ENCODE results near the gene UMAD1. TPM values are rescaled to one million over a fixed set of nuclear protein-coding genes. Genes with fewer than 3 reads are reported as not detected.

The UMAD1 gene
- total and polyA plus RNA-seq, 2 donors (not counting 3 experiments of a cell fraction or from before 2014, with no cell fraction given), result 5.6 to 6.6 TPM

DNA sequence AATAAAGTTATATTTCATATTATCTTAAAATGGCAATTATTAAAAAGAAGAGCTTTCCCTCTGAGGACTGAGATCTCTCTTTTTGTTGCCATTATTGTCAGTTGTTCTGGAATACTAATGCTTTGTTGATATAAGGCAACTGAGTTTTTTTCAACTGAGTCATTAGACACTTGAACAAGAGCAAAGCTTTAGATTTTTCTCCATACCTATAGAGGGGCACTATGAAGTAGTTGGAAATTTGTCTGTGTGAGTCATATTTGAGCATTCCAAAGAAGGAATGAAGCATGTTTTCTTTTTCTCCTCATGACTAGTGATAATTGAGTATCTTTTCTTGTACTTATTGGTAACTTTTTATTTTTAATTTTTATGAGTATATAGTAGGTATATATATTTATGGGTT lies 53.3 kb downstream of the UMAD1 start:
- H4K20me1 ChIP-seq (replicated peaks; ENCODE audit: control insufficient read depth, extremely low read depth, insufficient read depth, low read length), result no peaks in the 10 kb centered on the region
- no peaks in the 10 kb centered on the region for H3K27me3 ChIP-seq (ENCODE audit: control insufficient read depth in 2 of 2, insufficient read depth in 2 of 2, low read length in 2 of 2)
- H3K4me3 ChIP-seq (replicated peaks in 1 of 3; ENCODE audit: insufficient read depth in 1 of 3, low read depth in 1 of 3, low read length in 3 of 3), result no peak overlapping the region
- FAIRE-seq, result peak; percentile 59
- POLR2A ChIA-PET, result no interaction called here
- DNase-seq (ENCODE audit: low read depth, low spot score), result peak; percentile 58
- no TSS peak for BruUV-seq (replicated peaks)
- intact Hi-C loops (cut with micrococcal nuclease) (no loop called here), dilution Hi-C loops (cut with MboI; ENCODE audit: extremely low pct_ligation_motif_present, low sequenced_read_pairs) (no loop called here)
- no peaks in the 10 kb centered on the region for H3K79me2 ChIP-seq (ENCODE audit: control insufficient read depth, insufficient read depth, low read length)
- no peak overlapping the region for H3K4me2 ChIP-seq (ENCODE audit: insufficient read depth, low read length)
- H3K4me1 ChIP-seq (ENCODE audit: control insufficient read depth, extremely low read depth, insufficient read depth, low read length), result peaks cover 6% of the 10 kb centered on the region
- CTCF ChIA-PET, result interaction anchor here (0.7 to 11.7 kb wide), 5 partner anchors 9 to 496 kb away, joined by 3 to 121 read pairs (median 4); partner anchors contain the start of gene RPA3
- no peak overlapping the region for H2AFZ ChIP-seq (ENCODE audit: low read depth, low read length)
- no peak overlapping the region for H3K27ac ChIP-seq (ENCODE audit: insufficient read depth, low read depth, low read length)
- H3K9ac ChIP-seq (replicated peaks; ENCODE audit: extremely low read depth, insufficient read depth, low read length), result no peak overlapping the region
- TF ChIP-seq FOS (IDR thresholded peaks at IDR 0.05; ENCODE audit: borderline replicate concordance, insufficient read depth, low read length), result peak; percentile 87
- no peak for TF ChIP-seq POLR2A (IDR thresholded peaks at IDR 0.05; ENCODE audit: low read depth, low read length)
- TF ChIP-seq JUN (IDR thresholded peaks at IDR 0.05; ENCODE audit: borderline replicate concordance, insufficient read depth, insufficient read length, low read depth), result peak; percentile 55
- TF ChIP-seq EZH2 (IDR thresholded peaks at IDR 0.05; ENCODE audit: borderline replicate concordance, low read depth, low read length, severe bottlenecking), result no peak
- no peaks in the 10 kb centered on the region for H3K36me3 ChIP-seq (ENCODE audit: control insufficient read depth in 2 of 2, extremely low read depth in 1 of 2, insufficient read depth in 2 of 2, low read length in 2 of 2)
- H3K9me1 ChIP-seq (replicated peaks; ENCODE audit: control insufficient read depth, extremely low read depth, insufficient read depth, low read length), result no peaks in the 10 kb centered on the region
- no peaks in the 10 kb centered on the region for H3K9me3 ChIP-seq (replicated peaks; ENCODE audit: control insufficient read depth, insufficient read depth, low read length)

DNA sequence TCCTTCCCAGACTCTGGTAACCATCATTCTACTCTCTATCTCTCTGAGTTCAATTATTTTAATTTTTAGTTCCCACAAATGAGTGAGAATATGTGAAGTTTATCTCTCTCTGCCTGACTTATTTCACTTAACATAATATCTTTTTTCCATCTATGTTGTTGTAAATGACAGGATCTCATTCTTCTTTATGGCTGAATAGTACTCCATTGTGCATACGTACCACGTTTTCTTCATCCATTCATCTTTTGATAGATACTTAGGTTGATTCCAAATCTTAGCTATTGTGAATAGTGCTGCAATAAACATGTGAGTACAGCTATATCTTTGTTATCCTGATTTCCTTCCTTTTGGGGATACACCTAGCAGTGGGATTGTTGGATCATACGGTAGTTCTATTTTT lies 54.0 kb downstream of the UMAD1 start:
- FAIRE-seq (no peak), DNase-seq (ENCODE audit: low read depth, low spot score) (no peak)
- Histone ChIP-seq H3K9me1 (replicated peaks; ENCODE audit: control insufficient read depth, extremely low read depth, insufficient read depth, low read length) (no peaks in the 10 kb centered on the region), H4K20me1 (replicated peaks; ENCODE audit: control insufficient read depth, extremely low read depth, insufficient read depth, low read length) (no peaks in the 10 kb centered on the region), H3K9ac (replicated peaks; ENCODE audit: extremely low read depth, insufficient read depth, low read length) (no peak overlapping the region), H3K27ac (ENCODE audit: insufficient read depth, low read depth, low read length) (no peak overlapping the region), H3K36me3 (ENCODE audit: control insufficient read depth in 2 of 2, extremely low read depth in 1 of 2, insufficient read depth in 2 of 2, low read length in 2 of 2) (no peaks in the 10 kb centered on the region), H2AFZ (ENCODE audit: low read depth, low read length) (no peak overlapping the region), H3K79me2 (ENCODE audit: control insufficient read depth, insufficient read depth, low read length) (no peaks in the 10 kb centered on the region), H3K4me1 (ENCODE audit: control insufficient read depth, extremely low read depth, insufficient read depth, low read length) (peaks cover 6% of the 10 kb centered on the region), H3K4me2 (ENCODE audit: insufficient read depth, low read length) (no peak overlapping the region), H3K9me3 (replicated peaks; ENCODE audit: control insufficient read depth, insufficient read depth, low read length) (no peaks in the 10 kb centered on the region), H3K27me3 (ENCODE audit: control insufficient read depth in 2 of 2, insufficient read depth in 2 of 2, low read length in 2 of 2) (no peaks in the 10 kb centered on the region), H3K4me3 (replicated peaks in 1 of 3; ENCODE audit: insufficient read depth in 1 of 3, low read depth in 1 of 3, low read length in 3 of 3) (no peak overlapping the region)
- dilution Hi-C loops (cut with MboI; ENCODE audit: extremely low pct_ligation_motif_present, low sequenced_read_pairs) (no loop called here), intact Hi-C loops (cut with micrococcal nuclease) (no loop called here)
- CTCF ChIA-PET, result interaction anchor here (0.7 to 11.7 kb wide), 4 partner anchors 8 to 25 kb away, joined by 3 to 121 read pairs (median 6); partner anchors contain the start of gene RPA3
- TF ChIP-seq JUN (IDR thresholded peaks at IDR 0.05; ENCODE audit: borderline replicate concordance, insufficient read depth, insufficient read length, low read depth), result no peak
- TF ChIP-seq, protein P1, sequence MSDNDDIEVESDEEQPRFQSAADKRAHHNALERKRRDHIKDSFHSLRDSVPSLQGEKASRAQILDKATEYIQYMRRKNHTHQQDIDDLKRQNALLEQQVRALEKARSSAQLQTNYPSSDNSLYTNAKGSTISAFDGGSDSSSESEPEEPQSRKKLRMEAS (IDR thresholded peaks at IDR 0.05; ENCODE audit: insufficient read depth, insufficient read length), result no peak
- TF ChIP-seq EZH2 (IDR thresholded peaks at IDR 0.05; ENCODE audit: borderline replicate concordance, low read depth, low read length, severe bottlenecking), result no peak
- no peak for TF ChIP-seq POLR2A (IDR thresholded peaks at IDR 0.05; ENCODE audit: low read depth, low read length)
- TF ChIP-seq MYC (IDR thresholded peaks at IDR 0.05; ENCODE audit: low read depth, low read length), result no peak
- TF ChIP-seq, protein P2, sequence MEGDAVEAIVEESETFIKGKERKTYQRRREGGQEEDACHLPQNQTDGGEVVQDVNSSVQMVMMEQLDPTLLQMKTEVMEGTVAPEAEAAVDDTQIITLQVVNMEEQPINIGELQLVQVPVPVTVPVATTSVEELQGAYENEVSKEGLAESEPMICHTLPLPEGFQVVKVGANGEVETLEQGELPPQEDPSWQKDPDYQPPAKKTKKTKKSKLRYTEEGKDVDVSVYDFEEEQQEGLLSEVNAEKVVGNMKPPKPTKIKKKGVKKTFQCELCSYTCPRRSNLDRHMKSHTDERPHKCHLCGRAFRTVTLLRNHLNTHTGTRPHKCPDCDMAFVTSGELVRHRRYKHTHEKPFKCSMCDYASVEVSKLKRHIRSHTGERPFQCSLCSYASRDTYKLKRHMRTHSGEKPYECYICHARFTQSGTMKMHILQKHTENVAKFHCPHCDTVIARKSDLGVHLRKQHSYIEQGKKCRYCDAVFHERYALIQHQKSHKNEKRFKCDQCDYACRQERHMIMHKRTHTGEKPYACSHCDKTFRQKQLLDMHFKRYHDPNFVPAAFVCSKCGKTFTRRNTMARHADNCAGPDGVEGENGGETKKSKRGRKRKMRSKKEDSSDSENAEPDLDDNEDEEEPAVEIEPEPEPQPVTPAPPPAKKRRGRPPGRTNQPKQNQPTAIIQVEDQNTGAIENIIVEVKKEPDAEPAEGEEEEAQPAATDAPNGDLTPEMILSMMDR (IDR thresholded peaks at IDR 0.05; ENCODE audit: extremely low read depth in 1 of 2, insufficient read depth in 1 of 2, low read depth in 1 of 2, low read length in 2 of 2), result no peak
- no peak for TF ChIP-seq POLR2AphosphoS5 (IDR thresholded peaks at IDR 0.05; ENCODE audit: insufficient read depth, low read depth, low read length)
- no peak for TF ChIP-seq GATA2 (IDR thresholded peaks at IDR 0.05; ENCODE audit: insufficient read depth, insufficient read length, low read depth, low read length)
- TF ChIP-seq FOS (IDR thresholded peaks at IDR 0.05; ENCODE audit: borderline replicate concordance, insufficient read depth, low read length), result no peak
- BruUV-seq (replicated peaks), result no TSS peak
- POLR2A ChIA-PET, result no interaction called here
